GM19463 (cell line): ENCODE data around the gene MFN1.

Experiments
- ATAC-seq: cut with Tn5 transposase; IDR thresholded peaks from one replicate; pipeline ENCODE4 v1.9.1; 2021; ENCODE audit warnings: mild to moderate bottlenecking, moderate library complexity; ENCODE audit not compliant: unreplicated experiment

Gene MFN1

DNA sequence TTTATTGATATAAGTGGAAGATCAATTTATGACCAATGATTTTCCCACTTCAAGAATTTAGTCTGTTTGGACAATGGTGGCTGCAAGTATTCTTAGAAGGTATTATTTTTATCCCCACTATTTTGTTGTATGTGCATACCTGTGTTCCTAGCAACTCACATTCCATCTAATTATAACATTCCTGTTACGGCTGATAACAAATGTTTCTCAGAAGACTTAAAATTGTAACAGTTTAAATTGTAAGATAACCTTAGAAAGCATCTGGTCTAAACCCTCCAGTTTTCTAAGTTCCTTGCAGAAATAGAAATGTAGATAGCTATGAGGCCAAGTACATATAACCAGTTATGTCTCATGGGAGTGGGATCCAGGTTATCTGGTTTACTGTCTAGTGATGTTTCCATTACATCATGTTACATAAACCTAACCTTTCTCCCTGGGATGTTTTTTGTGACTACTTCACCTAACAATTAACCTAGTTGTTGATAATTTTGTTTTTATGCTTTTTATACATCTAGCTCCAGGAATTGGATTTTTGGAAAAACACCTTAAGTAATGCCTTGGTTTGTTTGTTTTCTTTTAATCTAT is 11.1 kb upstream of the MFN1 start:
- no peak for ATAC-seq

- peak; percentile 40 for ATAC-seq
Observed at GRCh38 chr3:179348325-179349013, 960 bp downstream of the MFN1 start.

DNA sequence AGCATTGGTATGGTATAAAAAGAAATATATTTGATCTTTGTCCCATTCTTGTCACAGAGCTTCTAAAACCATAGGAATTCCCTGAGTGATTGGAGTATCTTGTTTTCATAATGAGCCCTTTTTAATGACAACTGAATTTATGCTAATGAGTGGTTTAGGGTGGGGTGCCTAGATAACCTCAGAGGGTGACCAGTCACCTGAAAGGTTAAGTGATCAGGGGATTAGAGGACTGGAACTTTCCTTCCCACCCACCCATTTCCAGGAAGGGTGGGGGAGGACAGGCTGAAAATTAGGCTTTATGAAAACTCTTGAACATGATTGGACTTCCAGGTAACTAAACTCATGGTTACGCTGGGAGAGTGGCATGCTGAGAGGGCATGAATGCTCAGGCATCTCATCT is 8.5 kb downstream of the MFN1 start:
- ATAC-seq: no peak

GRCh38 chr3:179363332-179363731 is 15.8 kb downstream of the MFN1 start:
- ATAC-seq: no peak

GRCh38 chr3:179369621-179370020 is 22.1 kb downstream of the MFN1 start:
- no peak for ATAC-seq

DNA sequence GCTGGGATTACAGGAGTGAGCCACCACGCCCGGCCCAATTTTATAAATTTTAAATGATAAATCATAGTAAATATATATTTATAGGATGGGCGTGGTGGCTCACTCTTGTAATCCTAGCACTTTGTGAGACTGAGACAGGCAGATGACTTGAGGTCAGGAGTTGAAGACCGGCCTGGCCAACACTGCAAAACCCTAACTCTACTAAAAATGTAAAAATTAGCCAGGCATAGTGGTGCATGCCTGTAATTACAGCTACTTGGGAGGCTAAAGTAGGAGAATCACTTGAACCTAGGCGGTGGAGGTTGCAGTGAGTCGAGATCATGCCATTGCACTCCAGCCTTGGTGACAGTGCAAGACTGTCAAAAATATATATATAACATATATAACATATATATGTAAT is 26.4 kb downstream of the MFN1 start:
- ATAC-seq: no peak

- no peak for ATAC-seq
Observed at GRCh38 chr3:179375091-179375999, 27.8 kb downstream of the MFN1 start.

GRCh38 chr3:179376474-179376873 is 29.0 kb downstream of the MFN1 start:
- no peak for ATAC-seq

DNA sequence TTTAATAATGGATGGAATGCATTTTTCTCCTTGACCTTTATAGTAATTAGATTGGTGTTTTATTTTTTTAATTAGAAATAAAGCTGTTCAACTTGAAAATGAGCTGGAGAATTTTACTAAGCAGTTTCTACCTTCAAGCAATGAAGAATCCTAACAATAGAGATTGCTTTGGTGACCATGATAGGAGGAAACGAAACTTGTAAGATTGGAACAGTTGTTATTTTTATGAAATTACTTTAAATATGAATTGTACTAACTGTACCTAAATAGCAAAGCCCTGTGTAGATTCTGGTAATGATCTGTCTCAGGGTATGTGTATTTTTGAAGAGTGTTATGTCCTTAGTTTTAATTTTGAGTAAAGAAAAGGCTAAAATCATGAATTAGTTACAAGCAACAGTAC is 44.4 kb downstream of the MFN1 start:
- no peak for ATAC-seq

- no peak for ATAC-seq
Observed at GRCh38 chr3:179398574-179399231, 51.2 kb downstream of the MFN1 start.

DNA sequence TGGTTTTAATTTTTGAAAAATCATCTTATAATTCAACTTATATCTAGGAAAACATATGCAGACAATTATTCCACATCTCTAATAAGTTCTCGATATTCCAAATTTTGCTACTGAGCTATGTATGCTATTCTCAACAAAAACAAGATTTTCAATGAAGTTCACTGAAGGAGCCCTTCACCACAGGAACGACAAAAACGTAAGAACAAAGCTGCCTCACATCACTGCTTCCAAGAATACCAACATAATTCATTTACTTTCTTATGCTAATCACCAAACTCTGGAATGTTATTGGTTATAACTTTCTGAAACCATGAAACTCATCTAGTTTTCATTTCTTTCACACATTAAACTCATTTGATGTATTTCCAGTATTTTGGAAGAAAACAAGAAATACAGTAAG is 54.1 kb downstream of the MFN1 start:
- ATAC-seq: no peak

DNA sequence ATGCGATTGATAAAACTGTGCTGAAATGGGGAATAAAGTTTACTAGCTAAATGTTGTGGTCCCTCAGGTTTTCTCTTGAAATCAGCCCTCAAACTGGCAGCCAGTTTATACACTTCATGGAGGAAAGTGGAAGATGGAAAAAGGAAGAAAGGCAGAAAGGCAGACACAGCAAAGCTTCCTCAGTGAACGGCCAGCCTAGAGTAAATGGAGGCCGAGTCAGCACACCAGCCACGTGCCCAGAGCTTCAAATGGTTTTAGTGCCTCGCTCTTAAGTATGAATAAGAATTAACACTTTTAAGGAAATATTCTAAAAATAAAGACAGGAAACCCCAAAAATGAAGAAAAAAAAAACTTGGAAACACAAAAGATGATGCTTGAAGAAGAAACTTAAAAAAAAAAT is 55.5 kb downstream of the MFN1 start:
- ATAC-seq: no peak

- no peak for ATAC-seq
Observed at GRCh38 chr3:179404307-179404706, 56.8 kb downstream of the MFN1 start.

GRCh38 chr3:179410331-179410730 is 62.8 kb downstream of the MFN1 start:
- no peak for ATAC-seq

DNA sequence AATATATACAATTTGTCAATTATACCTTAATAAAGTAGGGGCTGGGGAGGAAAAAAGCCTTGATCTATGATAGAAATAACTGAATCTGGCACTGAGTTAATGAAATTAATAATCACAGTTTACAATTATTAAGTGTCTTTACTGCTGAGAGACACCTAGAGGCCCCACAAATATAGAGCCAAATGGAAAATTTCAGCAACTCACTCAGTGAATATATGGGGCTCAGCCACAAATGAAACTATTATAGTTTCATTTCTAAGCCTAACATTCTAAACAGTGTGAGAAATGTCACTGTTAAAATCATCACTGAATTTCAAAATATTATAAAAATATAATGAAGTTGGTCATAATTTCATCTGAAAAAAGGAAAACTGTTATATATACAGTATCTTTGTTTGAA is 63.5 kb downstream of the MFN1 start:
- ATAC-seq: no peak

- ATAC-seq: no peak
Observed at GRCh38 chr3:179414804-179415203, 67.3 kb downstream of the MFN1 start.

GRCh38 chr3:179415377-179415776 is 67.9 kb downstream of the MFN1 start:
- ATAC-seq: no peak

GRCh38 chr3:179416681-179417080 is 69.2 kb downstream of the MFN1 start:
- ATAC-seq: no peak

- ATAC-seq: no peak
Observed at GRCh38 chr3:179418610-179419009, 71.1 kb downstream of the MFN1 start.

DNA sequence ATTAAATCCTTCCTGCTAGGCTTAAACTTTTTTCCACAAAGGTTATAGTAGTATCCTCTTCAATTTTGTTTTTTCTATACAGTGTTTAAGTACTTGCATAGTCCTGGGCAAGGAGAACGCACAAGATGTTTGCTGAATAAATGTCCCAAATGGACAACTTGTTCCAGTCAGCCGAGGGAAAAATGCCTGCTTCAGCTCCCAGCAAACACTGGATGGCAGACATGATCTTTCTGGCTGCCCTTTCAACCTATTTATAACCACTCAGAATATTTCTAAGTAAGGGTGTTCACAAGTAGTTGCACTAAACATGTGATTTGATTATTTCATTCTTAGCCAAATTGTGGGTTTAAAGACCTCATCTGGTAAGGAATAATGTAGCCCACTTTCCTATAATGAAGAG is 74.0 kb downstream of the MFN1 start:
- no peak for ATAC-seq

DNA sequence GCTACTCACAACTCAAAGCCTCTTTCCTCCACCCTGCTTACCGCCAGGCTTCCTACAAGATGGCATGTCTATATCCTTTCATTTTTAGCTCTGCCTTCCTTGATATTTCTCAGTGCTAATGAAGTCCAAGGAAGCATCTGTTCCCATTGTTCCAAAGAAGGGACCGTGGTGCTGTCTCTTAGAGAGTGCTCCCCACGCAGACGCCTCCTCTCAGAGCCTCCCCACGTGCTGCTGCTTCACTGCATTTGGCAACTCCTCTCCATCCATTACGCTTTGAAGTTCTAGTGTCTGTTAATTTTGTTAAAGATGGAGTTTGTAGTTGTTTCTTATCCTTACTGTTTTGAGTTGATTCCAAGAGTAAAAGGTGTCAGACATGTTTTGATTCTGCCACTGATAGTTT is 77.6 kb downstream of the MFN1 start:
- ATAC-seq: no peak
